ENCODE results near the gene SH2D1A. TPM values are rescaled to one million over a fixed set of nuclear protein-coding genes. Genes with fewer than 3 reads are reported as not detected.

Gene SH2D1A
- total RNA-seq, 6 experiments from 2014 or later, result 0.37 to 0.62 (median 0.51) TPM; not detected in 2

- WGBS (ENCODE audit: insufficient coverage, low coverage, low lambda C conversion rate, missing lambda C conversion rate), result 36% methylated on average over 1 of the region's 2 CpGs
- intact Hi-C loops (cut with DNase I), result no loop called here
- Histone ChIP-seq H3K36me3 (no peaks in the 10 kb centered on the region), H3K27me3 (peaks cover 0 to 4% of the 10 kb centered on the region in 2 donors), H3K27ac (no peak overlapping the region), H3K4me3 (no peak overlapping the region), H3K4me1 (no peaks in the 10 kb centered on the region), H3K9me3 (no peaks in the 10 kb centered on the region)
- DNase-seq (no peak), ATAC-seq (no peak)
- TF ChIP-seq CTCF (IDR thresholded peaks at IDR 0.05) (no peak), POLR2A (IDR thresholded peaks at IDR 0.05) (no peak)
Observed at GRCh38 chrX:124362072-124362471, 15.7 kb downstream of the SH2D1A start.

DNA sequence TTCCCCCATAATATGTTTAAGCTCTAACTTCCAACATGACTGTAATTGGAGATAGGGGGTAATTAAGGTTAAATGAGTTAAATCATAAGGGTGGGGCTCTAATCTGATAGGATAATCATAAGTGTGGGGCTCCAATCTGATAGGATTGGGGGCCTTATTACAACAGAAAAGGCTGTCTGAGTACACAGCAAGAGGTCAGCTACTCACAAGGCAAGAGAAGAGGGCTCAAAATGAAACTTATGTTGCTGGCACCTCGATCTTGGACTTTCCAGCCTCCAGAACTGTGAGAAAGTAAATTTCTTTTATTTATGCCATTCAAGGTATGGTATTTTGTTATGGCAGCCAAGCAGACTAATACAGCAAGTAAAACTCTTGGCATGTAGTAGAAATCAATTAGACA is 16.4 kb downstream of the SH2D1A start:
- DNase-seq (no peak), ATAC-seq (no peak)
- TF ChIP-seq CTCF (IDR thresholded peaks at IDR 0.05), result no peak
- TF ChIP-seq POLR2A (IDR thresholded peaks at IDR 0.05), result no peak
- 57% methylated on average over 1 of the region's 1 CpG for WGBS (ENCODE audit: insufficient coverage, low coverage, low lambda C conversion rate, missing lambda C conversion rate)
- Histone ChIP-seq H3K27ac (no peak overlapping the region), H3K36me3 (no peaks in the 10 kb centered on the region), H3K4me3 (no peak overlapping the region), H3K9me3 (no peaks in the 10 kb centered on the region), H3K27me3 (peaks cover 0 to 2% of the 10 kb centered on the region in 2 donors), H3K4me1 (no peaks in the 10 kb centered on the region)
- intact Hi-C loops (cut with DNase I), result no loop called here

DNA sequence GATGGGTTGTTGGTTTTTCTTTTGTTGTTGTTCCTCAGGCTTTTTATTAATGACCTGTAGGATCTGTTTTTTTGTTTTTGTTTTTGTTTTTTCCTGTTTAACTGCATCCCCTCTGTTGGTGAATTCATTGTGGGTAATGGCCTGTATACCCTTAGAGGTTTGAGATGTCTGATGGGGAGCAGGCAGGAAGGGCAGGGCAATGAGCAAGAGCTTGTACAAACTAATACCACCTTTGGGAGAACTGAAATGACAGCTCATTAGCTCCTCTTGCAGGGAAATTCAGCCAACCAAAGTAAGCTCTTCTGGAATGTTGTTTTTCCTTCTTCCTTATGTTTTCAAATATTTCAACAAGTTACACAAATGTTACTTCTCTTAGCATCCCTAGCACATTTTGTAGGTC is 23.4 kb downstream of the SH2D1A start:
- no peak overlapping the region for H3K27ac ChIP-seq
- H3K4me3 ChIP-seq, result no peak overlapping the region
- no peak for DNase-seq
- H3K36me3 ChIP-seq, result no peaks in the 10 kb centered on the region
- H3K4me1 ChIP-seq, result no peaks in the 10 kb centered on the region
- no peak for TF ChIP-seq CTCF (IDR thresholded peaks at IDR 0.05)
- no peak for TF ChIP-seq POLR2A (IDR thresholded peaks at IDR 0.05)
- no peaks in the 10 kb centered on the region for H3K27me3 ChIP-seq
- H3K9me3 ChIP-seq, result no peaks in the 10 kb centered on the region
- intact Hi-C loops (cut with DNase I), result no loop called here
- no peak for ATAC-seq

DNA sequence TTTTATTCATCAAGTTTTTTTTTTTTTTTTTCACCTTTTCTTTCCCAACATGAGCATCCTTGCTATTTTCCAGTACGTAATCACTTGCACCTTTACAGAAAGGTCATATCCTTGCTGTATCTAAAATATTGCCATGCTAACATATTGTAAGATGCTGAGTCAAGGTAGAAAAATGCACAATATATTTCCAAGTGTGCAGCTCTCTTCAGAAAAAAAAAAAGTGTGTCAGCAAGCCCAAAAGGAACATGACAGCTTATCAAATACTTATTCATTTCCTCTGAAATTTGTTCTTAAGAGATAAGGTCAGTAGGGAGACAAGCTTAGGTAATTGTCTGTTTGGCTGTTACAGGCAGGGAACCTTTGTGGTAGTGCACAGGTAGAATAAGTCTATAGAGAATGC is 27.0 kb downstream of the SH2D1A start:
- intact Hi-C loops (cut with DNase I), result no loop called here
- no peak for TF ChIP-seq CTCF (IDR thresholded peaks at IDR 0.05)
- no peak for TF ChIP-seq POLR2A (IDR thresholded peaks at IDR 0.05)

GRCh38 chrX:124378643-124379042 is 32.3 kb downstream of the SH2D1A start:
- no peak overlapping the region for H3K27ac ChIP-seq
- TF ChIP-seq POLR2A (IDR thresholded peaks at IDR 0.05), result no peak
- TF ChIP-seq CTCF (IDR thresholded peaks at IDR 0.05), result no peak
- H3K9me3 ChIP-seq, result no peaks in the 10 kb centered on the region
- DNase-seq (no peak), ATAC-seq (no peak)
- no peak overlapping the region for H3K4me3 ChIP-seq
- no peaks in the 10 kb centered on the region for H3K36me3 ChIP-seq
- 45% methylated on average over 4 of the region's 4 CpGs for WGBS (ENCODE audit: insufficient coverage, low coverage, low lambda C conversion rate, missing lambda C conversion rate)
- no peaks in the 10 kb centered on the region for H3K27me3 ChIP-seq
- intact Hi-C loops (cut with DNase I), result no loop called here
- no peaks in the 10 kb centered on the region for H3K4me1 ChIP-seq

More for the DNA sequence above, 27.0 kb downstream of the SH2D1A start:
- no peak overlapping the region for H3K4me3 ChIP-seq
- no peak for DNase-seq
- no peaks in the 10 kb centered on the region for H3K36me3 ChIP-seq
- H3K27ac ChIP-seq, result no peak overlapping the region
- ATAC-seq, result no peak
- H3K9me3 ChIP-seq, result no peaks in the 10 kb centered on the region
- no peaks in the 10 kb centered on the region for H3K27me3 ChIP-seq
- 27% methylated on average over 1 of the region's 1 CpG for WGBS (ENCODE audit: insufficient coverage, low coverage, low lambda C conversion rate, missing lambda C conversion rate)
- no peaks in the 10 kb centered on the region for H3K4me1 ChIP-seq

All from right lobe of liver (tissue), 6 donors.